ENCODE measurements around the gene ZNF518A.

Gene ZNF518A, protein sequence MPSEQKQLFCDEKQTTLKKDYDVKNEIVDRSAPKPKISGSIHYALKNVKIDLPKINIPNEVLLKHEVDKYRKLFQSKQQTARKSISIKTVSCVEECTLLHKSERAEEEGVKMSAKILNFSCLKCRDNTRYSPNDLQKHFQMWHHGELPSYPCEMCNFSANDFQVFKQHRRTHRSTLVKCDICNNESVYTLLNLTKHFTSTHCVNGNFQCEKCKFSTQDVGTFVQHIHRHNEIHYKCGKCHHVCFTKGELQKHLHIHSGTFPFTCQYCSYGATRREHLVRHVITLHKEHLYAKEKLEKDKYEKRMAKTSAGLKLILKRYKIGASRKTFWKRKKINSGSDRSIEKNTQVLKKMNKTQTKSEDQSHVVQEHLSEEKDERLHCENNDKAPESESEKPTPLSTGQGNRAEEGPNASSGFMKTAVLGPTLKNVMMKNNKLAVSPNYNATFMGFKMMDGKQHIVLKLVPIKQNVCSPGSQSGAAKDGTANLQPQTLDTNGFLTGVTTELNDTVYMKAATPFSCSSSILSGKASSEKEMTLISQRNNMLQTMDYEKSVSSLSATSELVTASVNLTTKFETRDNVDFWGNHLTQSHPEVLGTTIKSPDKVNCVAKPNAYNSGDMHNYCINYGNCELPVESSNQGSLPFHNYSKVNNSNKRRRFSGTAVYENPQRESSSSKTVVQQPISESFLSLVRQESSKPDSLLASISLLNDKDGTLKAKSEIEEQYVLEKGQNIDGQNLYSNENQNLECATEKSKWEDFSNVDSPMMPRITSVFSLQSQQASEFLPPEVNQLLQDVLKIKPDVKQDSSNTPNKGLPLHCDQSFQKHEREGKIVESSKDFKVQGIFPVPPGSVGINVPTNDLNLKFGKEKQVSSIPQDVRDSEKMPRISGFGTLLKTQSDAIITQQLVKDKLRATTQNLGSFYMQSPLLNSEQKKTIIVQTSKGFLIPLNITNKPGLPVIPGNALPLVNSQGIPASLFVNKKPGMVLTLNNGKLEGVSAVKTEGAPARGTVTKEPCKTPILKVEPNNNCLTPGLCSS (N-terminal part only)

DNA sequence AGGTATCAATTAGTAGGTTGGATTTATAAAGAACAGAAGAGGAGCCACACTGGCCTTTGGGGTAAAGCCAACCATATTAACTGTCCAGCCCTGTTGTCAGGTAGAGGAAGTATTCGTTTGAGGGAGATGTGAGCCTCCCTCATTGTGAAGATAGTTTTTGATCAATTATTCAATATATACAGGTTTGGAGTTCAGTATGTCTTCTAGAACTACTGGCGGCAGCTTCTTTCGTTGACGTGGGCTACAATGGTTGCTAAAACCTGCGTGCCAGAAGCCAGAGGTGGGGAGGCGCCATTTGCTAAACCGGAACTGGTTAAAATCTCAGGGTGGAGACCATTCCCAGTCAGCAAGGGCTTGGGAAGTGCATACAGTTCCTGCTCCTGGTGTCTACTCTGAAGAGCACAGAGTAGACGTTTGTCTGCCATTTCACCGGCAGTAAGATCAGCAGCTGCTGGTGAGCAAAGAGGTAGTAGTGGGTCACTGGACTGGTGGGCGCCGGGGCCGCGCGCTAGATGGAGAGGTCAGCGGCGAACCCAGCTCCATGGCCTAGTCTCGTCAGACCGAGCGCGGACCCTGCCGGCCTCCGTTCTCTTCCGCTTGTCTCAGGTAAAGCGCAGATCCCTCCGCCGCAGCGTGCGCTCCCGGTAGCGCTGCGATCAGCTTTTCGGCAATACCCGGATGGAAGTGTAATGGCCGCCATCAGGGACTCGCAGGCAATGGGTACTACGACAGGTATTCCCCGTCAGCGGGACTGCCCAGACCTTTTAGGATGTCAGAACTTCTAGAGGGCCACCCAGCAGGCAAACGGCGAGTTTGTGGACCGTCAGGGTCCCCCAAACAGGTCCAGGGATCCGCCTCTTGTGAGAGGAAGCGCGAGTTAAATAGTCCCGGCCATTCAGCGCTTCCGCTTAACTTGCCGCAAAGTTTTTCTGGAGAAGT is at the start of gene ZNF518A:
Gene ZNF518A, plus strand, starts transcription at position 911 of the 939 bp plus-strand sequence. CDS start 26,026 bp downstream, outside the sequence.
- DNase-seq, result peak; percentile 95

DNA sequence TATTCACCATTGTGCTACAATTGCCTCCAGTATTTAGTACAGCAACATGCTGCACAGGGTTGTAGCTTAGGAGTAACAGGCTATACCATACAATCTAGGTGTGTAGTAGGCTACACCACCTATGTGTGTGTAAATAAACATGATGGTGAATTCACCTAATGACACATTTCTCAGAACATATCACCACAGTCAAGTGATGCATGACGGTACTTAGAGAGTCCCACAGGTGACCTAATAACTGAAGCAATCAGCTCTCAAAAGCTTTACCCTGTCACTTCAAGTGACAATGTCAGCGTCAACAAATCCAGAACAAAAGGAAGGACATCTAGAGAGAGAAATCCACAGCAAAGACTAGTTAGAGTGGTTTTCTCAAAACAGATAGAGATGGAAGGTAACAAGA is 47.9 kb upstream of the ZNF518A start:
- no peak for DNase-seq

DNA sequence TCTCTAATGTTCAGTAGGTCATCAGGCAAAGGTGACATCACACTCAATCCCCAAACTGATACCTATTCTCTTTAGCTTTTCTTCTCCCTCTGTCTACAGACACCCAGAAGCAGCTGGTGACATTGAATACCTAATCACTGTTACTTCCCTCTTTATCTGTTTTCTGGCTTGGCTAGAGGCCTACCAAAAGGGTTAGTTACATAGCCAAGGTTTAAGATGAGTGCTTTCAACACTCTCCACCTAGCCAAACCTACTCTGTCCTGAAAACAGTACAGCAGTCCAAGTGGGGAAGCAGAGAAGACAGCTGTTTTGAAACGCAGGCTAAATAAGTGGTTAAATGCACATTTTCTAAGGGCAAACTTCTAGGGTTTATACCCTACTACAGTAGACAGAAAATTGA is 47.3 kb upstream of the ZNF518A start:
- DNase-seq, result no peak

DNA sequence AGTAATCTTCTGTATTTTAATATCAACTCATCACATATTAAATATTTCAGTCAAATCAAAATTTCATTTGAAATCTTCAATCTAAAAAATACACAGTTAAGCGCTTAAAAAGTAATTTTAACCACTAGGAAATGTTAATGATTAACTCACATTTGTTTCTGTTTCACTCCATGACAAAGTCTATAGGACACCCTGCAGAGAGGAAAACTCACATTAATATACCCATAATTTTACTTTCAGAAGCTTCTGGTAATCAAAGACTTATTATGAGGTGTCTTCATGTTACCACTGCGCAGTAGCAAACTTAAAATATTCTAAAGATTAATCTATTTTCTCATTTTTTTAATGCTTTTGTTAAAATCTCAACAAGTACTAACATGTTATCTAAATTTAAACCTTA is 41.0 kb upstream of the ZNF518A start:
- DNase-seq, result no peak

DNA sequence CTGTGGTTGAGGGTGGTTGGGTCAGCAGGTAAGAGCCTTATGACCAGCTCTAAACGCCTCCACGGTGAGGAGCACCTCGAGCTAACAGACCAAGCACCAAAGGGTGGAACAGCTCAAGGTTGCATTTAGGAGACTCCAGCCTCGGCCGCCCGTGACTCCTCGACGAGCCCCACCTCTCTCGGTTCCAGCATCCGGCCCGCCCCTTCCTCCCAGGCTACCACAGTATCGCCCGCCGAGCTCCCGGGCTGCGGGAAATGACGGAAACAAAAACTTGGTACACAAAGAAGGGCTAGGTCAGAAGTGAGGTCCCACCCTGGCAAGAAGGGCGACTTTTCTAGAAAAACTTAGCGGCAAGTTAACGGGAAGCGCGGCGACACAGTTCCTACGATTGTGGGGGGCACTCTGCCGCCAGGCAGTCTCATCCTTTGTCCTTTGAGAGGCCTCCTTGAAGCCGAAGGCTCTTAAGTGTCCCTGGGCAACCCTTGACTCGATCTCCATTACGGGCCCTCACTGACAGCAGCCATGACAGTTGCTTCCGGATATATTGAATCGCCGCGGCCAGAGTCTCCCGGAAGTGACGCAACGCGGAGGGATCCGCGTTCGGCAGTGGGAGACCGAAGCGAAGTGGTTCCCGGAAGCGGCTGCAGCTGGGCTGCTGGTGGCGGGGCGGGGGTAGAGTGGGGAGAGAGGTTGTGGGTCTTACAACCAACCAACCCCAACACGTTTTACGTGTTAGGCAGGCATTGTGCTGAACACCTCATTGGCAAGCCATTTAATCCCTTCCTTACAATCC is 40.2 kb upstream of the ZNF518A start:
- DNase-seq, result peak; percentile 89

DNA sequence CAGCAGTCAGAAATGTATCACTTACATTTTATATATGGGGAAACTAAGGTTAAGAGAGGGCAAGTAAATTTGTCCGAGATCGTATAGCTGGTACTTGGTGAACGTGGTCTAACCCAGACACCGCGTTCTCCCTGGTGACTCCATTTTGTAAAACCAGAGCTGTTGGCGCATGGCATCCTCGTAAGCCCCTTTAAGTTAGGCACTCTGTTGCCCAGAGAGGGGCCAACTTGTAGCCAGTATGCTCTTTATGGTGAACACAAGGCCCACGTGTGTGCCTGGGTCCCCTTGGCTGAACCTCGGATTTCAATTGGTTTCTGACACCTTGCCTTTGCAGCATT is 39.7 kb upstream of the ZNF518A start:
- DNase-seq, result no peak

DNA sequence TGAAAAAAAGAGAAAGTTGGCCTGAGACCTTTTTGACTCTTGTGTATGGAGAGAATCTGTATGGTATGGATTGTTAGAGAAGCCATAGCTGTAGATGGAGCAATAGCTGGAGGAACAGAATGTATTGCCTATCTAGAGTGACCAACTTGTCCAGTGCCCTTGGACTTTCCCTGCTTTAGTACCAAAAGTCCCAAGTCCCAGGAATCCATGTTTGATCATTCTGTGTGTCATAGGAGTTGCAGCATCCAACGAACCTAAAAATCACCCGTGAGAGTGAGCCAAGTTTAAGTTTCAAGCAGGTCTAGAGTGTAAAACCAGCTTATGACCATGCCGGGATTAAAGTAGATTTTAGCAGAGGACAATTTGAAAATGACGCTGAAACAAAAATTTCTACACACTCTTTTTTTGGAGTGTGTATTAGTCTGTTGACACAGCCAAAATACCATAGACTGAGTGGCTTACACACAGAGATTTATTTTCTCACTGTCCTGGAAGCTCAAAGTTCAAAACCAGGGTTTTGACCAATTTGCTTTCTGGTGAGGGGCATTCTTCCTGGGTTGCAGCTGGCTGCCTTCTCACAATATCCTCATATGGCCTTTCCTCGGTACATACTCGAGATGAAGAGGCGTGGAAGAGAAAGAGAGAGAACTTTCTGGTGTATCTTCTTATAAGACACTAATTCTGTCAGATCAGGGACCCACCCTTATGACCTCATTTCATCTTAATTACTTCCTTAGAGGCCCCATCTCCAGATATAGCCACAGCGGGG is 36.9 kb upstream of the ZNF518A start:
- no peak for DNase-seq

DNA sequence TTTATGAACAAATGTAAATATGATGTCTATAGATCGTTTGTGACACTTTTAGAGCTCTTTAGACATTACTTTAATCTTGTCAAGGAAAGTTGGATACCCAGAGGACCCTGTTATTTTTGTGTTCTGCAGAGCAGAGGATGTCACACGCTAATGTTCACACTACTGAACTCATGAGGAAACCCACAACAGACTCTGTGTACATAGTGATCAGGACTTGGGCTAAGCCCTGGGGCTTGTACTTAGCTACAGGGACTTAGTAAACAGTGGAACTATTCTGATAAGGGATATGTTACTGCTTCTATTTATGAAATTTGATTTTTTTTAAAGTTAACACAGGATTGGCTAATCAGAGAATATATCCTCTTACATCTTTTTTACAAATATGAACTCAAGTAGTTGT is 36.1 kb upstream of the ZNF518A start:
- no peak for DNase-seq

DNA sequence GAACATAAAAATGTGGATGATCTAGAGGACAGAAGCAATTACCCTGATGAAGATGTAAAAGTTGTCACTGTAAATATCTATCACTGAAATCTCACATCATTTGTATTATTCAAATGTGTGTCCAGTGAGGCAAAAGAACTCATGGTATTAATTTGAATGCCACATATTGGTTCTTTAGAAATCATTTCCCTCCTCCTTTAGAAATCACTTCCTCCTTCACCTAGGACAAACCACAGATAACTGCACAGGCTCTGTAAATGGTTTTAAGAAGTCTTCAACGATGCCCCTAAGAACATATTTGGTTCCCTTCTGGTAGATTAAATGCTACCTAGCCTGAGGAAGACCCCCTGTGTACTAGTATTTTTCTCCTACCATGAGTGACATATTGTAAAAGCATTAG is 33.1 kb upstream of the ZNF518A start:
- DNase-seq, result no peak

DNA sequence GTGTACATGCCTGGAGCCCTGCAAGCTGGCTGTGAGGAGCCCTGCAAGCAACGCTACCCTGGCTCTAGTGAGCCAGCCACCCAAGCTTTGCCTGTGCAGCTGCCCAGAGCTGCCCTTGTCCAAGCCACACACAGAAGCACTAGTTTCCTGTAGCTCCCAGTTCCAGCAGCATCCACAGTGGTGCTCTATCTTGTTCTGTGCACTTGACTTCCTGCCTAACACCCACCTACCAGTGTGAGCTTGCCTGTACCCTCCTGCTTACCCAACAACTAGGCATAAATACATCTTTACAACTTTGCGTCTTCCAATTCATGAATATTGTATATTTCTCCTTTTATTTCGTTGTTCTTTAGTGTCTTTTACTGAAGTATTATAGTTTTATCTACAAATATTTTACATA is 32.2 kb upstream of the ZNF518A start:
- DNase-seq, result no peak

DNA sequence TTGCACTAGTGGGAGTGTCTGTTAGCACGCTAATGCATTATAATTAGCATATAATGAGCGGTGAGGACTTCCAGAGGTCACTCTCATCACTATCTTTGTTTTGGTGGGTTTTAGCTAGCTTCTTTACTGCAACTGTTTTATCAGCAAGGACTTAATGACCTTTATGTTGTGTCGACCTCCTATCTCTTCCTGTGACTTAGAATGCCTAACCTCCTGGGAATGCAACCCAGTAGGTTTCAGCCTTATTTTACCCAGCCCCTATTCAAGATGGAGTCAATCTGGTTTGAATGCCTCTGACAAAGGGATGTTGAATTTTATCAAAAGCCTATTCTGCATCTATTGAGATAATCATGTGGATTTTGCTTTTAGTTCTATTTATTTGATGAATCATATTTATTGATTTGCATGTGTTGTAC is 22.5 kb upstream of the ZNF518A start:
- no peak for DNase-seq

DNA sequence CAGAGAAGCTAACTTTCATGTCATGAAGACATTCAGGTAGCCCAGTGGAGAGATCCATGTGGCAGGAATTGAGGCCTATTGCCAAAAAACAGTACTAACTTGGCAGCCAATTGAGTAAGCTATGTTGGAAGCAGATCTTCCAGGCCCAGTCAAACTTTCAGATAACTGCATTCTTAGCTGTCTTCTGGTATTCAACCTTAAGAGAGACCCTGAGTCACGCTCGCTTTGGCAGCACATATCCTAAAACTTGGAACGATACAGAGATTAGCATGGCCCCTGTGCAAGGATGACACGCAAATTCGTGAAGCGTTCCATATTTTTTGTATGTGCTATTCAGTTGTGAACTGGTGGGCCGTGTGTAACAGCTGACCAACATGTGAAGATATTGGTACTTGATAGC is 17.6 kb upstream of the ZNF518A start:
- DNase-seq, result no peak

DNA sequence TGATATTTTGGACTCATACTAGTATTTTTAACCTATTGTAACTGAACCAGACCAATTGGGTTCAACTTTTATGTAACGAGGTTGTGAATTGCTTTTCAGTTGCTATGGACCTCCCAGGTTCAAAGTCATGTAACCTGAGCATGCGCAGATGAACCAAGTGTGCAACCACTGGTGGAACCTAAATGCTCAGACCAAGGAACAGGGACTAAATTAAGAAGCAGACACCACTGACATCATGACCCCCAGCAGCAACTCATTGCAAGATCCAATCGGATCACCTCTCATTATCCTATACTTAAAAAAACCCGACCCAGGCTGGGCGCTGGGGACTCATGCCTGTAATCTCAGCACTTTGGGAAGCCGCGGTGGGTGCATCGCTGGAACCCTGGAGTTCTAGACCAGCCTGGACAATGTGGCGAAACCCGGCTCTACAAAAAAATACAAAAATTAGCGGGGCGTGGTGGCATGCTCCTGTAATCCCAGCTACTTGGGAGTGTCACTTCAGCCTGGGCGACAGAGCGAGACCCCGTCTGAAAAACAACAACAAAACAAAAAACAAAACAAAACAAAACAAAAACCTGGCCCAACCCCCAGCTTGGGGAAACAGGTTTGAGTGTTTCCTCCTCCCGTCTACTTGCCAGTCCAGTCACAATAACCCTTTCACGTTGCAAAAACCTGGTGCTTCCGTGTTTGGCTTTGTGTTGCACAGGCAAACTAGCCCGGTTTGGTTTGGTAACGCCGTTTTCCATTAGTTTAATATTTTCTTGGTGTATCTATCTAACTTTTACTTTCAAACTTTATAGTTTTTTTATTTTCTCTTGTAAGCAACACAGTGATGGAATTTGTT is 11.3 kb upstream of the ZNF518A start:
- no peak for DNase-seq

DNA sequence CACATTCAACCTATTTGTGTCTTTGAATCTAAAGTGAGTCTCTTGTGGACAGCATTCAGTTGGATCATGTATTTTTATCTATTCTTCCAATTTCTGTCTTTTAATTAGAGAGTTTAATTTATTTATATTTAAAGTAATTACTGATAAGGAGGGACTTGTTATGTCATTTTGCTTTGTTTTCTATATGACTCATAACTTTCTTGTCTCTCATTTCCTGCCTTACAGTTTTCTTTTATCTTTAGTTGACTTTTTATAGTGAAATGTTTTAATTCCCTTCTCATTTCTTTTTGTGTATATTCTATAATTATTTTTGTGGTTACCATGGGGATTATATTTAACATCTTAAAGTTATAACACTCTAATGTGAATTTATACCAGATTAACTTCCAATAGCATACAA is 7.3 kb upstream of the ZNF518A start:
- no peak for DNase-seq

DNA sequence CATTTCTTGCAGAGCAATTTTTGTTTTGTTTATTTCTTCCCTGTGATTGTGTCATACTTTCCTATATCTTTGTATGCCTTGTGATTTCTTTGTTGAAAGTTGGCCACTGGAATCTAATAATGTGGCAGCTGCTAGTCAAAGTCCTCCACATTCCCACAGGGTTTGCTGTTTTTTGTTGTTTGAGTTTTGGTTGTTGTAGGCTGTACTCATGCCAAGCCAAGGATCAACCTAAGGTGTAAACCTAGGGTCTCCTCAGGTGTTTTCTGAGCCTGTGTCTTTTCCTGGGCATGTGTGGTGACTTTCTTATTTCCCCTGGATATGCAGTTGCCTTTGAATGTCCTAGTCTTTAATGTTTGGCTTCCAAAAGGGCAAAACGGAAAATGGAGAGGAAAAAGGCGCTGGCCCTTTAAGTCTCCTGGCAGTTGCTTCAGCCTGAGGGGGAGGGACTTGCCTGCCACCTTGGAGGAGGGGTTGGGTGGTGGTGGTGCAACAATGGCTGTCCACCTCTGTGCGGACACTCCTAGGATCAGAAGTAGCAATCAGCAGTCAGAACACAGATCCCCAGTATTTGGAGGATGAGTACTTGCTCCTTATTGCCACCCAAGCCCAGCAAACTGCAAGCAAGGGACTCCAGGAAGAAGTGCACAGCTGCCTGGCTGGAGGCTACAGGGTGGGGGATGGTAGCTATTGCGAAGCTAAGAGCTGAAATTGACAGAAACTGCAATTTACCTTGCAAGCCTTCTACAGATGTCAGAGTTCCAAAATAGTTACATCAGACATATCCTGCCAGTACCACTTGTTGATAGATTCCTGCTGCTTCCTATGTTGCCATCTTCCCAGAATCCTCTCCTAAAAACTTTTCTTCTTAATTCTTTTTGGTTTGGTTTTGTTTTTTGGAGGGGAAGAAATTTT is 5.6 kb upstream of the ZNF518A start:
- no peak for DNase-seq

DNA sequence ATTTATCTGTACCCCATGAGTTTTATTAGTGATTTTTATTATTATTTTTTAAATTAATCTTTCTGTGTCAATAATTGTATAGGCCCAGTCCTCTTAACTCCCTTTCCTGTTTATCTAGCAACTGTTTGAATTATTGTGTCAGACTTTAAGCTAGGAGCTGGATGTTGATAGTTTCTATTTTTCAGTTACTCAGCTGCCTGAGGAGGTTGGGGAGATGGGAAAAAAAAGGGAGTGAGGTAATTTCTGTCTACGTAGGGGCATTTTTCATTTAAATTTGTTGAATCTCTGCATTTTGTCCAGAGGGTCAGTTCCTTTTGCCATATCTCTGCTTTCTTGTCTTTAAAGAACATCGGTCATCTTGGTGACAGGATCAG is 5.0 kb upstream of the ZNF518A start:
- DNase-seq, result no peak

DNA sequence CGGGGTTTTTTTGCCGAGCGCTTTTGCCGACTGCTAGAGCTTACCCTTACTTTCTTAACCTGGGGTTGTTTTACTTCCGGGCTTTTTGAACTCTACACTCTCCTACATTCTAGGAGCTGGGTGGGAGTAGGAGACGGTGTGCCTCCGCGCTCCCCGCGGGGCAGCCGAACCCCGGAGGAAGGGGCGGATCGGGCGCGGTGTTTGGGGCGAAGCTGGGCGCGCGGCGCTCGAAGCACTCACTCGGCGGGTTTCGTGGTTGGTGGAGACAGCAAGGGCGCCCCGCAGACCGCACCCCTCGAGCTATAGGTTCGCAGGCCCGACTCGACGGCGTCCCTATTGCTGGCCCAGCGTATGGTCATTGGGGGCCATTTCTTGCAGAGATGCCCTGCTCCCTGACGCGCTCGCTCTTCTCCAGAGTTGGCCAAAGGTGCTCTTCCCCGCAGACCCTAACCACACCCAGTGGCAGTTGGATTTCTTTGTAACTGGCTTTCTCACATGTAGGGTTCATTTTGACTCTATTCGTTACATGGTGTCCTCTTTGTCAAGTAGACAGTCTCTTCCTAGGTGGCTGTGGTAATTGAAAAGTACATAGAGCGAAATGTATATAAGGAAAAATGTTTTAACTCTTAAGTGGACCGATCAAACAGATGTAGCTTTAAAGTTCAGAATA is 364 bp downstream of the ZNF518A start:
- peak; percentile 88 for DNase-seq

DNA sequence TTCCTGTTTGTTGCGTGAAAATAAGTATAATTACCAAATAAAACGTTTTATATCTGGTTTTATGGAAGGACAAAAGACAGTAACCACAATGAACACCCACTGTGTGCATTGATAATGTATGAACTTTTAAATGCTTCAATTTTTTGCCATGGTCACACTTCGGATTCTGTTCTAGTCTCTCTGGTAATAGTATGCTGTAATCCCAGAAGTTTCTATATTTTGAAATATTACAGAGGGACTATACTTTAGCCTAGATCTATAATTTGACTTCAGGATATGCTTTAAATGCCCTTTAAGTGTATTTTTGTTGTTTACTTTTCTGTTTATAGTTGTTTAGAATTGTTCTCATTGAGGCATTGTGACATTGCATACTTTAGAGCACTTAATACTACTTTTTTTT is 1.5 kb downstream of the ZNF518A start:
- no peak for DNase-seq
